ENCODE results near the gene TTYH1.
A peak's percentile ranks its signal among the peaks of the same experiment; 100 is the strongest.
"Not testable (repeated sequence)": the region's sequence is repeated elsewhere in the genome, so short reads cannot be mapped to it uniquely, and the experiment has no call there.

TTYH1 gene

DNA sequence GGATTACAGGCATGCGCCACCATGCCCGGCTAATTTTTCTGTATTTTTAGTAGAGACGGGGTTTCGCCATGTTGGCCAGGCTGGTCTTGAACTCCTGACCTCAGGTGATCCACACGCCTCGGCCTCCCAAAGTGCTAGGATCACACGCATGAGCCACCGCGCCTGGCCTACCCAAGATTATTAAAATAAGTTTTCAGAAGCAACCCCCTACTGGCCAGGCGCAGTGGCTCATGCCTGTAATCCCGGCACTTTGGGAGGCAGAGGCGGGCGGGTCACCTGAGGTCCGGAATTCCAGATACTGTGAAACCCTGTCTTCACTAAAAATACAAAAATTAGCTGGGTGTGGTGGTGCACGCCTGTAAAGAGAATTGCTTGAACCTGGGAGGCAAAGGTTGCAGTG is 31.1 kb downstream of the TTYH1 start:
- DNase-seq, result not testable (repeated sequence)

DNA sequence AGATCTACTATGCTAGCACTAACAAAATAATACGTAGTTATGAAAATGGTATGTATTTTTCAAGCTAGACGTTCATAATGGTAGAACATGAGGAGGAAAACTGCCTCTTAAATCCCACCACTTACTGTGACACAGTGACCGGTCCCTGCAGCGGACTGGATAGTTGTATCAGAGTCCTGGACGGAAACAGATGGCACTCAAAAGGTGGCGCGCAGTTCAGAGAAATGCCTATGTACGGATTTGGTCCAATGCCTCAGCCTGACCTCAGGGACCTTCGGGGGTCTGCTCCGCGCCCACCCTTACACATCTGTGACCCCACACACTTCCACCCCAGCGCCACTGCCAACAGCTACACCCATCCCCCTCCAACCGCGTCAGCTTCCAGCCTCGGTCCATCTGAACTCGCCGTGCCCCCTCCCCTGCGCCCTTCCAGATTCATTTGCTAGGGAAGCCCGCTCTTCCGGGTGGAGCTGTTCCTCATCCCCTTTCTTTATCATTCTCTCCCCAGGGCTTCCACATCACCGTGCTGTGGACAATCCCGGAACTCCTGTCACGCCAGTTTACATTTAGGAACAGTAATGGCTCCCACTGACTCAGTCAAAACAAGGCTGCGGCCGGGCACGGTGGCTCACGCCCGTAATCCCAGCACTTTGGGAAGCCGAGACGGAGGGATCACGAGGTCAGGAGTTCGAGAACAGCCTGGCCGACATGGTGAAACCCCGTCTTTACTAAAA is 32.9 kb downstream of the TTYH1 start:
- peak; percentile 81 for DNase-seq

- peak; percentile 99 for DNase-seq
These were observed 33.8 kb downstream of the TTYH1 start, which contains the start of gene LENG8 for GRCh38 chr19:54448774-54449700. Gene LENG8 (plus strand): TSS chr19:54449199. CDS start chr19:54451345, 2,146 bp downstream.

DNA sequence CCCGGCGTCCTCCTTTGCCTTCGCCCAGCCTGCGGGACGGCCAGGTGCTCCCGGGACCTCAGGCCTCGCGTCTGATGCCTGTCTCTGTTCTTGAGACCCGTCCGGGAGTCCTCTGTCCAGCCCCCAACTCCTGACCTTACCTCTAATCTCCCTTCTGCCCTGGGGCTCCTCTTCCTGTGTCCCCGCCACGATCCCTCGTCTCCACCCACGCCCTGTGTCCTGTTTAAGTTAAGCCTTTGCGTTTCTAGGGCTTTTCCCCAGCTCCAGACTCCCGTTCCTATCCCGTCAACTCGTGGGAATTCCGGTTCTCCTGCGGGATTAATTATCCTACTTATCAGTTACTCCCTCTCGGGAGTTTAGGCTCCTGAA is 34.4 kb downstream of the TTYH1 start:
- no peak for DNase-seq

- DNase-seq, result no peak
These were observed 36.1 kb downstream of the TTYH1 start for GRCh38 chr19:54451331-54451871.

- DNase-seq, result no peak
These were observed 36.7 kb downstream of the TTYH1 start for GRCh38 chr19:54451997-54452396.

- DNase-seq, result no peak
These were observed 37.4 kb downstream of the TTYH1 start for GRCh38 chr19:54452626-54453025.

- DNase-seq, result no peak
These were observed 38.9 kb downstream of the TTYH1 start for GRCh38 chr19:54453921-54454780.

DNA sequence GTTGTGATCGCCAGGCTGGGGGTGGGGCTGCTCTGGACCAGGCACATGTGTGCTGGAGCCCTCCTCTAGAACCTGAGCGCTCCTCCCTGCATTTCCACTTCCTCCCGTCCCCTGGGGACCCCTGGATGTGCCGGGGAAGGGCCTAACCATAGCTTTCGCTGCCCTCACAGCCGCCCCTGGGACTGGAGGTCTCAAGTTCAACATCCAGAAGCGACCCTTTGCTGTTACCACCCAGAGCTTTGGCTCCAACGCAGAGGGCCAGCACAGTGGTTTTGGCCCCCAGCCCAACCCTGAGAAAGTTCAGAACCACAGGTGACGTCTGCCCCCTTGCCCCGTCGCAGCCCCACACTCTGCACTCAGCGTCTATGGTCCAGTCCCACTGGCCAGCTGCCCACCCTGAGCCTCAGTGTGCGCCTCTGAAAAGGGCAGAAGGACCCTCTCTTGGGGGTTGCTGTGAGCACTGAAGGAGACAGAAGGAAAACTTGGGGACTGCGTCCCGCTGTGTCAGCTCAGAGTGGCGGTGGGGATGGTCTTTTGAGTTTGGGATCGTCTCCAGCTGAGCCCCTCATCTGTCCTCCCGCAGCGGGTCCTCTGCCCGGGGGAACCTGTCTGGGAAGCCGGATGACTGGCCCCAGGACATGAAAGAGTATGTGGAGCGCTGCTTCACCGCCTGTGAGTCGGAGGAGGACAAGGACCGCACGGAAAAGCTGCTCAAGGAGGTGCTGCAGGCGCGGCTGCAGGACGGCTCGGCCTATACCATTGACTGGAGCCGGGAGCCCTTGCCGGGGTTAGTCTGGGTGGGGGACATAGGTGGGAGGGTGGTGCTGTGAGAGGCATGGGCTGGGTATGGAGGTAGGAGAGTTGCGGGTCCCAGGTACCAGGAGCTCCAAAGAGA is 39.8 kb downstream of the TTYH1 start:
- no peak for DNase-seq

- no peak for DNase-seq
These were observed 40.6 kb downstream of the TTYH1 start for GRCh38 chr19:54455786-54456422.

- DNase-seq, result no peak
These were observed 41.4 kb downstream of the TTYH1 start for GRCh38 chr19:54456423-54457373.

DNA sequence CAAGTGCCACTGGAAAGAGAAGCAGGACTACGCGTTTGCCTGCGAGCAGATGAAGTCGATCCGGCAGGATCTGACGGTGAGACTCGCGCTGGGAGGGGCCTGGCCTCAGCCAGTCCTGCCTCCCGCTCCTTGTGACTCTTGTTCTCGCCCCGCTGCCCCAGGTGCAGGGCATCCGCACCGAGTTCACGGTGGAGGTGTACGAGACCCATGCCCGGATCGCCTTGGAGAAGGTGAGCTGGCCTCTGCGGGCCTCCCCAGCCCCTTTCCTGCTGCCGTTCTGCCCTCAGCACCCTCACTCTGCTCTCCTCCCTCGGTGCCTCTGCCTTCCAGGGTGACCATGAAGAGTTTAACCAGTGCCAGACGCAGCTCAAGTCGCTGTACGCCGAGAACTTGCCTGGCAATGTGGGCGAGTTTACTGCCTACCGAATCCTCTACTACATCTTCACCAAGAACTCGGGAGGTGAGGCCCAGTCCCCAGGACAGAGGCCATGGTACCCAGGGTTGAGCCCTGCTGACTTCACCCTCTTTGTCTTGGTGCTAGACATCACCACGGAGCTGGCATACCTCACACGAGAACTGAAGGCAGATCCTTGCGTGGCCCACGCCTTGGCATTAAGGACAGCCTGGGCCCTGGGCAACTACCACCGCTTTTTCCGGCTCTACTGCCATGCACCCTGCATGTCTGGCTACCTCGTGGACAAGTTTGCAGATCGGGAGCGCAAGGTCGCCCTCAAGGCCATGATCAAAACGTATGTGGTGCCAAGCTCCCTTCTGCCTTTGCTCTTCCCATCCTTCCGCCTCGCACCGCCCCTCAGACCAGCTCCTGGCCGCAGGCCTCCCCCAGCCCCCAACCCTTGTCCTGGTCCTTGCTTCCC is 42.7 kb downstream of the TTYH1 start:
- DNase-seq, result no peak

GRCh38 chr19:54458648-54459281 is 43.5 kb downstream of the TTYH1 start:
- no peak for DNase-seq

- DNase-seq, result no peak
These were observed 44.3 kb downstream of the TTYH1 start for GRCh38 chr19:54459282-54460229.

DNA sequence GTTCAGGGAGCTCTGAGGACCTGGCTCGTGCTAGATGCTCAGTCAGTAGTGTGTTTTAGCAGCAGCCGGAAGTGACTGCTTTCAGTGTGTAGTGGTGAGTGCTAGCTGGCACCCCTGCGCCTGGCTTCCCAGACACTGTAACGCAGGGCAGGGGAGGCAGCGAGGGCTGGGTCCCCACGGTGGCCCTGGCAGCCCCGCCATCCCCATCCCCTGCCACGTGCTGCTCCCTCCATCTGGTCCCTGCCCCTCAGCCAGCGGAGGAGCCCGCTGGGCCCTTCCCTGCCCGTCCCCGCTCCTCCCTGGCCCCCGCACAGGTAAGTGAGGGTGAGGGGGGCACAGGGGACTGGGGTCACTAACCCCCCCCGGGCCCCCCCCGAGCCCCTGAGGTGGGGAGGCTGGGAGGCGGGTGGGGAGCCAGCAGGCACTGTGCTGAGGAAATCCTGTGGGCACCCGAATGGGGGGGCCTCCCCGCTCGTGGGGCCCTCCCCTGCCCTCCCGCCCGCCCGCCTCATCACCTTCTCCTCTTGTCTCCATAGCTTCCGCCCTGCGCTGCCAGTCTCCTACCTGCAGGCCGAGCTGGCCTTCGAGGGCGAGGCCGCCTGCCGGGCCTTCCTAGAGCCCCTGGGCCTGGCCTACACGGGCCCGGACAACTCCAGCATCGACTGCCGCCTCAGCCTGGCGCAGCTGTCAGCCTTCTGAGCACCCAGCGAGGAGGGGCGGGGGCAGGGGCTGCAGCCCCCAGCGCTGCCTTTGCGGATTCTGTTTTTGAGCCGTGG is 45.2 kb downstream of the TTYH1 start:
- no peak for DNase-seq

- DNase-seq, result no peak
These were observed 45.9 kb downstream of the TTYH1 start for GRCh38 chr19:54461210-54461609.

Data from eye (tissue), 1 donor.